PC-9 (cell line): ENCODE data around the gene FBXL17.

Source experiments
- EZH2 ChIP-seq: fragments of 200-600 bp; sonication (generic); IDR thresholded peaks from 2 replicates; pipeline ENCODE4 v1.8.0; 2017; ENCODE audit warnings: antibody characterized with exemption, low read depth
- TF ChIP-seq, protein P1 (sequence below): fragments of 200-600 bp; sonication (generic); conservative IDR thresholded peaks from 2 replicates; pipeline ENCODE4 v1.6.1; 2017; ENCODE audit warnings: mixed run types, antibody characterized with exemption, mild to moderate bottlenecking, moderate library complexity

DNA sequence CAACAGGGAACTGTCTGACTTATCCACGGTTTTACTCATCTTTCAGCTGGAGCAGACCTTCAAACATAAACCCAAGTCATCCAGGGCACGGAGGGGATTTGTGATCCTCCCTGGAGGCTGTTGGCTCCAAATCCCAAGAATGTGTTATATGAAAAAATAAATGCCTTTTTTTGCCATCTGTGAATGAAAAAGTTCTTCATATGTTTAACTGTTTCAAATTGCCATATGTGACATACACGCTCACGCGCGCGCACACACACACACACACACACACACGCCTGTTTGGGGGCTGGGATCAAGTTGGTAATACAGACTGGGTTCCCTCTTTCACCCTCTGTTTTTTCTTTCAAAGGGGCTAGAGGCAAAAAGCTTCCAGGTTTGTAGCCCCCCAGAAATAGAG, 546.8 kb downstream of the FBXL17 start:
- TF ChIP-seq, protein P1, sequence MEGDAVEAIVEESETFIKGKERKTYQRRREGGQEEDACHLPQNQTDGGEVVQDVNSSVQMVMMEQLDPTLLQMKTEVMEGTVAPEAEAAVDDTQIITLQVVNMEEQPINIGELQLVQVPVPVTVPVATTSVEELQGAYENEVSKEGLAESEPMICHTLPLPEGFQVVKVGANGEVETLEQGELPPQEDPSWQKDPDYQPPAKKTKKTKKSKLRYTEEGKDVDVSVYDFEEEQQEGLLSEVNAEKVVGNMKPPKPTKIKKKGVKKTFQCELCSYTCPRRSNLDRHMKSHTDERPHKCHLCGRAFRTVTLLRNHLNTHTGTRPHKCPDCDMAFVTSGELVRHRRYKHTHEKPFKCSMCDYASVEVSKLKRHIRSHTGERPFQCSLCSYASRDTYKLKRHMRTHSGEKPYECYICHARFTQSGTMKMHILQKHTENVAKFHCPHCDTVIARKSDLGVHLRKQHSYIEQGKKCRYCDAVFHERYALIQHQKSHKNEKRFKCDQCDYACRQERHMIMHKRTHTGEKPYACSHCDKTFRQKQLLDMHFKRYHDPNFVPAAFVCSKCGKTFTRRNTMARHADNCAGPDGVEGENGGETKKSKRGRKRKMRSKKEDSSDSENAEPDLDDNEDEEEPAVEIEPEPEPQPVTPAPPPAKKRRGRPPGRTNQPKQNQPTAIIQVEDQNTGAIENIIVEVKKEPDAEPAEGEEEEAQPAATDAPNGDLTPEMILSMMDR: no peak
- no peak for TF ChIP-seq EZH2
